ENCODE measurements around the gene FHAD1.
"Not testable (repeated sequence)": the region's sequence is repeated elsewhere in the genome, so short reads cannot be mapped to it uniquely, and the experiment has no call there.

The FHAD1 gene

GRCh38 chr1:15418806-15419515, 171.9 kb downstream of the FHAD1 start:
- no peak for DNase-seq

- no peak for DNase-seq
Observed at GRCh38 chr1:15420853-15421465, 173.9 kb downstream of the FHAD1 start.

DNA sequence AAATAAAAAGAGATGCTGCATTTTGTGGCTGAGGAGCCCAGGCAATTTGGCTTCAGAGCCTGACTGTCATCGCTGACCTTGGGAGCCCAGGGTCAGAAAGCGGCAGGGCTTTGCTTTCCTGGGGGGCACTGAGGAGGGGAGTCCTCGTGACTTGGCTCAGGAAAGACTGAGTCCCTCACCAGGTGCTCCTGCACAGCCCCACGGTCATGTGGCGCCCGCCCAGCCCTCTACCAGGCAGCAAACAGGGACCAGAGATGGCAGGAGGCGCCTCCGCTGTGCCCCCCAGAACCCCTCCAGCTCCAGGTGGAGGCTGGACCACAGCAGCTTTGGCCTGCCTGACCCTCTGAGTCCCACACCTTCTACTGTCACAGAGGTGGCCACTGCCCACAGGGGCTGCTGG, 175.8 kb downstream of the FHAD1 start:
- DNase-seq, result no peak

- no peak for DNase-seq
Observed at GRCh38 chr1:15423355-15424077, 176.5 kb downstream of the FHAD1 start.

GRCh38 chr1:15424146-15424667, 177.2 kb downstream of the FHAD1 start:
- no peak for DNase-seq

- DNase-seq, result no peak
Observed at GRCh38 chr1:15424981-15425380, 178.0 kb downstream of the FHAD1 start.

GRCh38 chr1:15425521-15425920, 178.5 kb downstream of the FHAD1 start:
- no peak for DNase-seq

GRCh38 chr1:15425958-15426357, 178.9 kb downstream of the FHAD1 start:
- no peak for DNase-seq

DNA sequence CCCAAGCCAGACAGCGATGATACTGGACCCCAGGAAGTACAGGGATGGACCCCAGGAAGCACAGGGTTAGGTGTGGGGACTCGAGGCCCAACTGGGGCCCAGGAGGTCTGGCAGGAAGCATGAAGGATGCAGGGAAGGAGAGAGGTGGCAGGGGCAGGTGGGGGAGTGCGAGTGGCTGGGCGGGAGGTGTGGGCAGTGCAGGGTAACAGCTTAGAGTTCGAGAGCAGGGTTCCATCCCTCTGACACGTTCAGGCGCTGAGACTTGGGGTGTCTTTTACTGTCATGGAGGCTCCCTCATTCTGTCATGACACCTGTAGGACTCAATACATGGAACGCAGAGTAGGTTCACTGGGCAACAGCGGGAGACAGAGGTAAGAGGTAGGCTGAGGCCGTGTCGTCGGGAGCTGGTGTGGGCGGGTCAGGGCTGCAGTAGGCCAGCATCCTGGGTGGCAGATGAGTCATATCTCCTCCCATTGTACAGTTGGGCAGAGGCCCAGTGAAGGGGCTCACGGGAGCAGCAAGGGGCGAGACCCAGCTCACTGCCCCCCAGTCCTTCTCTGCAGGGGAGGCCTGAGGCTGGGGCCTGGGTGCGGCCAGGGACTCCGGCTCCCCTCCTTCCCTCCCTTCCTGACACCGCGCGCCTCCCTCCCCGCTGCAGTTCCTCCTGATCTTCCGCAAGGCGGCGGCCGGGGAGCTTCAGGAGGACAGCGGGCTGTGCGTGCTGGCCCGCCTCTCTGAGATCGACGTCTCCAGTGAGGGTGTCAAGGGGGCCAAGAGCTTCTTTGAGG, 179.7 kb downstream of the FHAD1 start:
- DNase-seq, result no peak

- no peak for DNase-seq
Observed at GRCh38 chr1:15427280-15427666, 180.2 kb downstream of the FHAD1 start.

DNA sequence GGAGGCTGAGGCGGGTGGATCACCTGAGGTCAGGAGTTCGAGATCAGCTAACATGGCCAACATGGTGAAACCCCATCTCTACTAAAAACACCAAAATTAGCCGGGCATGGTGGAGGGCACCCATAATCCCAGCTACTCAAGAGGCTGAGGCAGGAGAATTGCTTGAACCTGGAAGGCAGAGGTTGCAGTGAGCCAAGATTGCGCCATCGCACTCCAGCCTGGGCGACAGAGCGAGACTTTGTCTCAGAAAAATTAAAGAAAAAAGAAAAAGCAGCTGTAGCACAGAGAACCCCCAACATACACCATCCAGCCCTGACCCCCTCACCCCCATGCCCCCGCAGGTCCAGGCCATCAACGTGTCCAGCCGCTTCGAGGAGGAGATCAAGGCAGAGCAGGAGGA, 181.2 kb downstream of the FHAD1 start:
- DNase-seq, result not testable (repeated sequence)

DNA sequence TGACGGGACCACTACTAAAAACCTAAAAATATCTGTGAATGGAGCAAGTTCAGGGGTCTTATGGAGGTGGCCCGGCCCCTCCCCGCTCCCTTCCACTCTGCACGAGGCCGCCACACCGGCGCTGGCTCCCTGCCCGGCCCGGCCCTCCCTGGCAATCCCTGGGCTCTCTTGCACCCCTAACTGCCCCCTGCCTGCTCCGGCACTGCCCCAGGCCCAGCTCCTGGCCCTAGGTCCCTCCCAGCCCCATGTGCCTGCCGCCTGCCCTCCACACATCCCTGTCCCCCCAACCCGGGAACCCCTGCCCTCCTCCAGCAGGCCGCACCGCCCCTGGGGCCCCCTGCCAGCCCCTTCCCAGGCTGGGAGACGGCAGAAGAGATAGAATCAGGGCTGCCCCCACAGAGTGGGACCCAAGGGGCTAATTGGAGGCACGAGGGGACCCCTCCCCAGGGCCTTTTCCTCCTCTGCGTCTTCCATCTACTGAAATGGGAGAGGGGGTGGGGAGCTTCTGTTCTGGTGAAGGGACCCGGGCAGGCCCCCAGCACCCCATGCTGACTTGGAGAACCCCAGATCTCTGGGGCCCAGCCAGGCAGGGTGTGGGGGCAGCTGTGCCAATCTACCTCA, 181.9 kb downstream of the FHAD1 start:
- DNase-seq, result no peak

GRCh38 chr1:15429701-15430149, 182.7 kb downstream of the FHAD1 start:
- DNase-seq, result no peak

DNA sequence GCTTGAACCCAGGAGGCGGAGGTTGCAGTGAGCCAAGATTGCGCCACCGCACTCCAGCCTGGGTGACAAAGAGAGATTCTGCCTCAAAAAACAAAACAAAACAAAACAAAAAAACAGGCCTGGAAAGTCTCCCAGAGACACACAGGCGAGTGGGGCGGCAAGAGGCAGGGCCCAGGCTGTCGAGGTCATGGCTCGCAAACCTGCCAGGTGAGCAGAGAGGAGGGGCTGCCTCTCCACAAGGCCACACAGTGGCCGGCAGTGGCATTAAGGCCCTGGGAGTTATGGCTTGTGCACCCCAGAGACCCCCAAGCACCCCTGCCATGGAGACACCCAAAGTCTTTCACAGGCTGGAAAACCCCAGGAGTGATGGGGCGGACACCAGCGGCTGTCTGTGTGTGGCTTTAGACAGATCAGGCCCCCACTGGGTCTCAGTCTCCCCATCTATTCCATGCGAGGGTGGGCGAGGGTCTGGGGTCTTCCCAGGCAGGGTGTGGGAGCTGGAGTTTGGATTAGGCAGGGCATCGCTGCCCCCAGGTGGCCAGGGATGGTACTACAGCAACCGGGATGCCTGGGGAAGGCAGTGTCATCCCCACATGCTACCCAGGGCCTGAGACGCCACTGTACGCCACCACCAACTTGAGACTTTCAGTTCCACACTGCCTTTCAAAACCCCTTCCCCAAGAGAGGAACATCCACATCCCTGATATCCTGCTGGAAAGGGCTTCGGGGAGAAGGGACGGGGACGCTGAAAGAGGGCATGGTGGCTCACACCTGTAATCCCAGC, 184.0 kb downstream of the FHAD1 start:
- DNase-seq, result peak in 12 of 14 donors; percentile 17 to 74 (median 40)

GRCh38 chr1:15431571-15431948, 184.5 kb downstream of the FHAD1 start:
- DNase-seq, result no peak

DNA sequence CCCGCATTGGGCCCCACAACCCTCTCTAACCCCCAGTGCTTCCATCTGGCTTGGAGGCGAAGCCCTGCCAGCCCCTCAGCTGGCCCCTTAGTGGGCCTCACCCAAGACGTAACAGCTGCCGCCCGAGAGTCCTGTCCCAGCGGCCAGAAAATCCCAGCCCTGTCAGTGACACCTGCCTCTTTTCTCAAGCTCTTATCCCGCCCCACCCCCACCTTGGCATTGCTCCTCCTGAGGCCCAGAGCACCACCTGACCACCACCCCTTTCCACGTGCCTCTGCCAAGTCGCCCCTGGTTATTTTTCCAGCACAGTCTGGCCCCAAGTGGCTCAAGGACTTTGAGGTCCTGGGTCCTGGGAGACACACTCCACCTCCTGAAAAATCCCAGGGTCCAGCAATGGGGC, 185.3 kb downstream of the FHAD1 start:
- no peak for DNase-seq

DNA sequence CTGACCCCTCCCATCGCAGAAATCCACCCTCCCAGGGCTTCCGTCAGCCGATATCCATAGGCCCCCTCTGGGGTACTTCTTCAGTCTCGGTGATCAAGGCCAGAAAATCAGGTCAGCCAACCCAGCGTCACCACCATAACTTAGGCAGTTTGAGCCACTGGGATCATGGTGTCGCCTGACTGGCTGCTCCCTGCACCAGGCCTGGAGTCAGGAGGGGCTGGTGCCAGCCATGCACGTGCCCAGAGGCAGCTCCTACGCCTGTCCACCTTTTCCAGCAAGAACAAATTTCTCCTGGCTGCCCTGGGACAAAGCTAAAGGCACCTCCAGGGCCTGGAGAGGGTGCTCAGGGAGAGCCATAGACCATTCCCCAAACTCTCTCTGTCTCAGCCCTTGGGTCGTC, 186.4 kb downstream of the FHAD1 start:
- no peak for DNase-seq

DNA sequence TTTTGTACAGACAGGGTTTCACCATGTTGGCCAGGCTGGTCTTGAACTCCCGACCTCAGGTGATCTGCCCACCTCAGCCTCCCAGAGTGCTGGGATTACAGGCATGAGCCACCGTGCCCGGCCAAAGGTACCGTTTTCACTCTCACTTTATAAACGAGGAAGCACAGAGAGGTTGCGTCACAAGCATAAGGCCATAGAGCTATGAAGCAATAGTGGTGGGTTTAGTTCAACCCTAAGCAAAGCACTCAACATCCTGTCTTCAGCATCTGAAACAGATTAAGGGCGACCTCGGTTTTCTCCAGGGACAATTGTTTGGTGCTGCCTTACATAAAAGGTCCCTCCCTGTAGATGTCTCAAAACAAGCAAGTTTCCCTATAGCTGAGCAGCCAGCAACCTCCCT, 187.7 kb downstream of the FHAD1 start:
- not testable (repeated sequence) for DNase-seq

DNA sequence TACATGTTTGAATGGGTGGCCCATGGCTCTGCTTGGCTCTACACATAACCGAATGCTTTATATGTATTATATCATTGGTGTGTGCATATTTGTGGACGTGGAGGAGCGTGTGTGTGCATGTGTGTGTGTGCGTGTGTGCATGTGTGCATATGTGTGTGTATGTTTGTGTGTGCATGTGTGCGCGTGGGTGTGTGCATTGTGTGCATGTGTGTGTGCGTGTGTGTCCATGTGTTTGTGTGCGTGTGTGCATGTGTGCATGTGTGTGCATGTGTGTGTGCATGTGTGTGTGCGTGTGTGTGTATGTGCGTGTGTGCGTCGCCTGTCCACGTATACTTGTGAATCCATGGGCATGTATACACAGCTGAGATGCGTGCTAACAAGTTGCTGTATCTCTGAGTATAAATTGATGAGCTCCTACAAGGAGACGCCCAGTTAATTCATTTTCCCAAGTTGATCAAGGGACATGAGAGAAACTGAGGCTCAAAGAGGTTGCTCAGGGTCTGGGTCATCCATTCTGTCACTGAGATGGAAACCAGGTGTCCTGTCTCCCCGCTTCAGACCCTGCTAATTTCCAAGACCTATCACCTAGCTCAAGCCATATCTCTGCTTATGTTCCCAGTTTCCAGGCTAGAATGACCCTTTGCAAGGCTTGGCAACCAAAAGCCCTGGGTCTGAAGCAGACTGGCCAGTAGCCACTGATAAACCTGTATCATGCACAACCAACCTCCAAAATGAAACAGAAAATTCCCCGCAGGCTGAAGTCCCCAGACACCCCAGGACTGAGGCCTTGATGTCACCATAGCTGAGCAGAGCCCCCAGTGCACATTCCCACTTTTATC, 188.4 kb downstream of the FHAD1 start:
- no peak for DNase-seq

GRCh38 chr1:15436881-15437442, 189.9 kb downstream of the FHAD1 start:
- no peak for DNase-seq
